HepG2 (cell line): ENCODE data around the gene DNAJC4. TPM values are rescaled to one million over a fixed set of nuclear protein-coding genes. Genes with fewer than 3 reads are reported as not detected.

Source experiments
- AKNA ChIP-seq: sonication (generic); formaldehyde crosslinking; IDR thresholded peaks from 2 replicates; pipeline ENCODE4 v1.4.0; 2020; ENCODE audit warnings: missing genetic modification reagents, borderline replicate concordance
- ARID3A ChIP-seq: IDR thresholded peaks from 2 replicates; pipeline ENCODE4 v1.6.1; 2012; ENCODE audit warnings: low read depth, low read length, improper control_type of control experiment
- CREM ChIP-seq, 2 experiments: sonication (generic) in 1 of 2; formaldehyde crosslinking in 1 of 2; IDR thresholded peaks; 2 replicates each; pipeline versions ENCODE4 v1.4.0 to v1.6.1; 2016 to 2020; ENCODE audit warnings: antibody characterized with exemption in 1 of 2, mild to moderate bottlenecking in 1 of 2, missing genetic modification reagents in 1 of 2
- ETS1 ChIP-seq: sonication (generic); formaldehyde crosslinking; IDR thresholded peaks from 2 replicates; pipeline ENCODE4 v1.4.0; 2020; ENCODE audit warnings: missing genetic modification reagents
- KLF15 ChIP-seq: sonication (generic); formaldehyde crosslinking; IDR thresholded peaks from 2 replicates; pipeline ENCODE4 v1.8.1; 2023; ENCODE audit warnings: borderline replicate concordance, mild to moderate bottlenecking, inconsistent platforms, missing genetic modification reagents, mixed read lengths
- MTA3 ChIP-seq: sonication (generic); formaldehyde crosslinking; IDR thresholded peaks from 2 replicates; pipeline ENCODE4 v1.4.0; 2020; ENCODE audit warnings: missing genetic modification reagents
- PBX3 ChIP-seq: sonication (generic); formaldehyde crosslinking; IDR thresholded peaks from 2 replicates; pipeline ENCODE4 v1.8.1; 2023; ENCODE audit warnings: missing genetic modification reagents, inconsistent platforms, borderline replicate concordance
- SSRP1 ChIP-seq: IDR thresholded peaks from 2 replicates; pipeline ENCODE4 v1.6.1; 2016; ENCODE audit warnings: control low read depth
- ZFP1 ChIP-seq: IDR thresholded peaks from 2 replicates; pipeline ENCODE4 v1.6.1; 2016
- ZNF232 ChIP-seq: sonication (generic); formaldehyde crosslinking; IDR thresholded peaks from 2 replicates; pipeline ENCODE4 v1.4.0; 2020; ENCODE audit warnings: missing genetic modification reagents, borderline replicate concordance
- ZNF251 ChIP-seq: sonication (generic); formaldehyde crosslinking; IDR thresholded peaks from 2 replicates; pipeline ENCODE4 v1.9.0; 2021; ENCODE audit warnings: mild to moderate bottlenecking, missing genetic modification reagents
- ZNF256 ChIP-seq: sonication (generic); formaldehyde crosslinking; conservative IDR thresholded peaks from 2 replicates; pipeline ENCODE4 v1.4.0; 2020; ENCODE audit warnings: missing genetic modification reagents
- ZNF646 ChIP-seq: sonication (generic); formaldehyde crosslinking; IDR thresholded peaks from 2 replicates; pipeline ENCODE4 v1.9.0; 2021; ENCODE audit warnings: mild to moderate bottlenecking, missing genetic modification reagents
- polyA plus RNA-seq, 8 experiments: library from polyadenylated mRNA; depleted of rRNA in 3 of 8; stranded (reverse) in 7 of 8; unstranded in 1 of 8; fragments of >200 nt; fragmentation: Illumina TruSeq in 4 of 8; extraction: Trizol in 4 of 8; gene quantifications; 2 replicates each; pipeline versions ENCODE4 v1.2.1 to v1.2.3, GENCODE V29; 2011 to 2016; ENCODE audit warnings: low read depth in 4 of 8, missing spikeins in 1 of 8, mixed read lengths in 1 of 8; ENCODE audit not compliant: insufficient read depth in 1 of 8
- total RNA-seq, 5 experiments: library from RNA; depleted of rRNA; stranded (reverse); fragments of >200 nt; fragmentation: Illumina TruSeq; extraction: Trizol; gene quantifications; 2 replicates each; pipeline ENCODE4 v1.2.3, GENCODE V29; 2016; ENCODE audit warnings: low read depth in 1 of 5

Gene DNAJC4
- total and polyA plus RNA-seq, 2 of the 13 experiments (the other 11 are each of a cell fraction or from before 2014, with no cell fraction given): 10.3 to 60.8 TPM

GRCh38 chr11:64185175-64185692 lies 45.1 kb upstream of the DNAJC4 start (continued):
- TF ChIP-seq ETS1 (CRISPR knock-in tag): no peak
- TF ChIP-seq ARID3A: no peak
- TF ChIP-seq ZNF251: 0 out of 2 replicates have a peak, but pooled peaks have one; percentile 86
- 0 out of 2 replicates have a peak, but pooled peaks have one; percentile 42 for TF ChIP-seq AKNA
- 0 out of 2 replicates have a peak, but pooled peaks have one; percentile 22 for TF ChIP-seq ZNF256 (CRISPR knock-in tag)
- no peak for TF ChIP-seq ZNF646 (CRISPR knock-in tag)
- TF ChIP-seq SSRP1: no peak
- peak; percentile 95 for TF ChIP-seq KLF15 (CRISPR knock-in tag)
- TF ChIP-seq ZFP1 (CRISPR knock-in tag): 0 out of 2 replicates have a peak, but pooled peaks have one; percentile 34
- TF ChIP-seq ZNF232 (CRISPR knock-in tag): peak; percentile 83
- TF ChIP-seq CREM (IDR thresholded peaks at IDR 0.05): no peak
- TF ChIP-seq CREM (CRISPR knock-in tag; IDR thresholded peaks at IDR 0.05): no peak
- TF ChIP-seq PBX3 (CRISPR knock-in tag): no peak
- 0 out of 2 replicates have a peak, but pooled peaks have one; percentile 77 for TF ChIP-seq MTA3 (CRISPR knock-in tag)
